Subcutaneous adipose tissue (tissue), 4 donors: ENCODE measurements around the gene SCGB3A1. TPM values are rescaled to one million over a fixed set of nuclear protein-coding genes. Genes with fewer than 3 reads are reported as not detected.

ENCODE experiments used
- CTCF ChIP-seq: fragments of 450-650 bp; IDR thresholded peaks from one replicate; pipeline ENCODE4 v1.5.1; 2016; ENCODE audit warnings: low read depth, mild to moderate bottlenecking, control low read depth, antibody characterized with exemption, moderate library complexity
- total RNA-seq, 4 donors: library from RNA; depleted of rRNA; stranded (reverse); fragments of >200 nt; gene quantifications; one replicate each; pipeline ENCODE4 v1.1.0, GENCODE V29; 2016

Gene SCGB3A1
- total RNA-seq, 4 donors from 2014 or later: not detected

DNA sequence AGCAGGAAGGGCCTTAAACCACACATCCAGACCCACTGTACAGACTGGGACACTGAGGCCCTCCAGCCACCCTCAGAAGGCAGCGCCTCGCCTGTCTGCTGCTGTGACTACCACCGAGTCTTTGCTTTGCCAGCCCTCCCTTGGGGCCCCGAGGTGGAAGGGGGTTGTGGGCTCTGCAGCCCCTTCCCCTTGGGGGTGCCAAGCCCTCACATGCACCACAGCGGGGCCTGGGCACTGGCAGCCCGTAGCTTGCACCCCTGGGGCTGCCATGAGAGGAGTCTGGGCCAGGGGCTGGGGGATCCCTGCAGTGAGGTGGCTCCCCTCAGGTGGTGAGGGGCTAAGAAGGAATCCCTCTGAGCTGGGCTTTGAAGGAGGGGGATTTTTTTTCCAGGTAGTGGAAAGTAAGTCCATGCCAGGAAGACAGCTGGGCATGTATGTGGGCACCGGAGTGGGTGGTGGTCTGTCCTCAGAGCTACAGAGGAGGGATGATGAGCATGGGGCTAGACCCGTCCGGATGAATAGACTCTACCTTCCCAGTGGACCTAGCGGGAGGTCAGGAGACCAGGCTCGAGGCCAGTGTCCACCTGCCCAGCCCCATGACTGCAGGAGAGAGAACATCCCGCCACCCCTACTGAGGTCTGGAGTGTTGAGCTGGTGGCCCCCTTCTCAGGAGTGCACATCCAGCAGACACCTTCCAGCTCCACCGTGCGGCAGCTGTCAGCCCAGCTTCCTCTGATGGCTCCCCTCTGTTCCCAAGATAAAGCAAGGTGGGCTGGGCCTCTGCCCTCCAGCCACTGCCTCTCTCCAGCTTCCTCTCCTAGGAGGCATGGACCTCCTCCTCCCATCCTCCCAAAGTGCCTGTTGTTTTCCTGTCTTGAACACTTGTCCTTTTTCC lies 42.2 kb upstream of the SCGB3A1 start:
- no peak for TF ChIP-seq CTCF

- no peak for TF ChIP-seq CTCF
Measured at GRCh38 chr5:180632768-180633167, 41.5 kb upstream of the SCGB3A1 start.

DNA sequence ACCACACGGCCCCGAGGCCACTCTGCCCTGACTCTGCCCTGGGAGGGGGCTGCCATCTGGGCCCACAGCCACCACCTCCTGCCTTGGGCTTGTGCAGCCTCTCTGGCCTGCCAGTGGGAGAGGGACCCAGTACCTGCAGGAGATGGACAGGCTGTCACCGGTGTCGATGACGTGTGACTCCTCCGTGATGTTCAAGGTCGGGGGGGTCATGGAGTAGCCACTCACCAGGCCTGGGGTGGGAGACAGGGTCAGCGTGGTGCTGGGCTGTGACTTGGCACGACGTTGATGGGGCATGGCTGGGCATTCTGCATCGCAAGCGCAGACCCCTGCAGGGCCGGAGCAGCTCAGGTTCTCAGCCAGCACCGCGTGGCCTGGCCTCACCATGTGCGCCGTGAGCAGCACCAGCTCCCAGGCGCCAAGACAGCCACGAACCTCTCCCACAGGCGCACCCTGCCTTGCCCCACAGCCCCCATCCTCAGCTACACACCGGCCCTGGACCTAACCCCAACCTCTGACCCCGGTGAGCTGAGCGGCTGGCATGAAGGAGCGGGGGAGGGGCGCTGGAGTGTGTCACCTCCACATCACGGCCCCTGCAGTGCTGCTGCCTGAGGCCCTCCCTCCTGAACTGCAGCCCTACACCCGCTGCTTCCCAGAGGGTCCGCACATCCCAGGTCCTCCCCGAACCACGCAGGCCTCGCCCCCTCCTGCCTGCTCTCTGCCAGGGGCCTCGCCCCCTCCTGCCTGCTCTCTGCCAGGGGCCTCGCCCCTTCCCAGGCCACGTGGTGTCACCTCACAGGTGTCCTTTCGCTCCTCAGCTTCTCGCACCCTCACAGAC lies 40.5 kb upstream of the SCGB3A1 start:
- TF ChIP-seq CTCF: no peak

- TF ChIP-seq CTCF: no peak
Measured at GRCh38 chr5:180630426-180630825, 39.1 kb upstream of the SCGB3A1 start.

DNA sequence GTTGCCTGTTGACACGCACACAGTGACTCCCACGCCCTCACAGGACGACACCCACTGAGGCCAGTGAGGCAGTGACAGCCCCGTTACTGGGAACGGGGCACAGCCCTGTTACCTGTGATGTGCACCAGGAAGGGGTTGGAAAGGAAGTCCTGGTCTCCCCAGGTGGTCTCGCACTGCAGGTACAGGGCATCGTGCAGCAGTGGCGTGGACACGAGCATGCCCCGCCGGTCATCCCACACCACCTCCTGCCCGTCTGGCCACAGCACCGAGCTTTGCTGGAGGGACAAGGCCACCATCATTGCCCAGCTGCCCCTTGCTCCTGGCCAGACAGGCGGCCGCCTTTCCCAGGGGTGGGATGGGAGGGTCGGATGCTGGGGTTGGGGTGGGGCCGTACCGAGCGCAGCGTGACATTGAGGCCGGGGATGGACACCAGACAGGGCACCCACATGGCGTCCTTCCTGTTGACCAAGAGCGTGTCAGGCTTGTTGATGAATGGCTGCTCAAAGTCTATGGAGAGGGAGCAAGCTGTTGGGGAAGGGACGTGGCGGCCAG lies 38.6 kb upstream of the SCGB3A1 start:
- no peak for TF ChIP-seq CTCF

- no peak for TF ChIP-seq CTCF
Measured at GRCh38 chr5:180628827-180629750, 37.8 kb upstream of the SCGB3A1 start.
